Neural progenitor cell (in vitro differentiated cells): ENCODE data around the gene ECHDC1. TPM values are rescaled to one million over a fixed set of nuclear protein-coding genes. Genes with fewer than 3 reads are reported as not detected.

Experiments used
- DNase-seq: peaks from one replicate; pipeline ENCODE4 v3.0.0-alpha.2; 2016; ENCODE audit warnings: low spot score
- H2AFZ ChIP-seq: fragments of 200-600 bp; sonication (generic); replicated peaks from 2 replicates; pipeline ENCODE4 v1.6.1; 2016; ENCODE audit warnings: antibody characterized with exemption
- H3F3A ChIP-seq: fragments of 200-600 bp; sonication (generic); 2 replicates; pipeline ENCODE4 v1.6.1; 2016; ENCODE audit warnings: antibody characterized with exemption, low read depth
- H3K27ac ChIP-seq: fragments of 200-600 bp; sonication (generic); 2 replicates; pipeline ENCODE4 v1.5.1; 2016; ENCODE audit warnings: mild to moderate bottlenecking
- H3K27me3 ChIP-seq: fragments of 200-600 bp; sonication (generic); 2 replicates; pipeline ENCODE4 v1.6.1; 2016; ENCODE audit warnings: mild to moderate bottlenecking, moderate library complexity
- H3K36me3 ChIP-seq: fragments of 200-600 bp; sonication (generic); 2 replicates; pipeline ENCODE4 v1.5.1; 2016
- H3K4me1 ChIP-seq: fragments of 200-600 bp; sonication (generic); 2 replicates; pipeline ENCODE4 v1.6.1; 2016; ENCODE audit warnings: mixed run types
- H3K4me2 ChIP-seq: fragments of 200-600 bp; sonication (generic); 2 replicates; pipeline ENCODE4 v1.6.1; 2016
- H3K4me3 ChIP-seq: fragments of 200-600 bp; sonication (generic); 2 replicates; pipeline ENCODE4 v1.5.1; 2016
- H3K79me2 ChIP-seq: fragments of 200-600 bp; sonication (generic); 2 replicates; pipeline ENCODE4 v1.6.1; 2016; ENCODE audit warnings: low read depth
- H3K9ac ChIP-seq: fragments of 200-600 bp; sonication (generic); 2 replicates; pipeline ENCODE4 v1.6.1; 2016
- H3K9me3 ChIP-seq: fragments of 200-600 bp; sonication (generic); 2 replicates; pipeline ENCODE4 v1.5.1; 2016; ENCODE audit warnings: low read depth
- H4K20me1 ChIP-seq: fragments of 200-600 bp; sonication (generic); 2 replicates; pipeline ENCODE4 v1.6.1; 2016; ENCODE audit warnings: low read depth
- H3K27ac Mint-ChIP-seq: 3 replicates; pipeline ENCODE4 v1.8.0; 2021; ENCODE audit warnings: mixed read lengths
- H3K27me3 Mint-ChIP-seq: 2 replicates; pipeline ENCODE4 v1.8.0; 2022; ENCODE audit warnings: low read depth, mild to moderate bottlenecking, inconsistent platforms, moderate library complexity, mixed read lengths; ENCODE audit not compliant: insufficient read depth
- H3K36me3 Mint-ChIP-seq: 3 replicates; pipeline ENCODE4 v1.8.0; 2021; ENCODE audit warnings: mixed read lengths
- H3K4me1 Mint-ChIP-seq: 3 replicates; pipeline ENCODE4 v1.8.0; 2021; ENCODE audit warnings: mixed read lengths
- H3K4me3 Mint-ChIP-seq: 3 replicates; pipeline ENCODE4 v1.8.0; 2021; ENCODE audit warnings: mild to moderate bottlenecking, moderate library complexity, mixed read lengths
- H3K9me3 Mint-ChIP-seq: 3 replicates; pipeline ENCODE4 v1.8.0; 2020; ENCODE audit warnings: mixed read lengths
- EZH2 ChIP-seq: fragments of 200-600 bp; sonication (generic); IDR thresholded peaks from 2 replicates; pipeline ENCODE4 v1.6.1; 2017; ENCODE audit warnings: antibody characterized with exemption, mild to moderate bottlenecking, moderate library complexity
- EZH2phosphoT487 ChIP-seq: fragments of 200-600 bp; sonication (generic); IDR thresholded peaks from 2 replicates; pipeline ENCODE4 v1.6.1; 2017; ENCODE audit warnings: antibody characterized with exemption
- total RNA-seq: library from RNA; depleted of rRNA; stranded (reverse); fragments of >200 nt; gene quantifications from 2 replicates; pipeline ENCODE4 v1.2.3, GENCODE V29; 2015; ENCODE audit warnings: low replicate concordance
- TF ChIP-seq, protein P1 (sequence below): fragments of 200-600 bp; sonication (generic); IDR thresholded peaks from 2 replicates; pipeline ENCODE4 v1.5.1; 2017; ENCODE audit warnings: antibody characterized with exemption, mild to moderate bottlenecking

Gene ECHDC1
- total RNA-seq, 1 donor from 2014 or later = 81.9 TPM

DNA sequence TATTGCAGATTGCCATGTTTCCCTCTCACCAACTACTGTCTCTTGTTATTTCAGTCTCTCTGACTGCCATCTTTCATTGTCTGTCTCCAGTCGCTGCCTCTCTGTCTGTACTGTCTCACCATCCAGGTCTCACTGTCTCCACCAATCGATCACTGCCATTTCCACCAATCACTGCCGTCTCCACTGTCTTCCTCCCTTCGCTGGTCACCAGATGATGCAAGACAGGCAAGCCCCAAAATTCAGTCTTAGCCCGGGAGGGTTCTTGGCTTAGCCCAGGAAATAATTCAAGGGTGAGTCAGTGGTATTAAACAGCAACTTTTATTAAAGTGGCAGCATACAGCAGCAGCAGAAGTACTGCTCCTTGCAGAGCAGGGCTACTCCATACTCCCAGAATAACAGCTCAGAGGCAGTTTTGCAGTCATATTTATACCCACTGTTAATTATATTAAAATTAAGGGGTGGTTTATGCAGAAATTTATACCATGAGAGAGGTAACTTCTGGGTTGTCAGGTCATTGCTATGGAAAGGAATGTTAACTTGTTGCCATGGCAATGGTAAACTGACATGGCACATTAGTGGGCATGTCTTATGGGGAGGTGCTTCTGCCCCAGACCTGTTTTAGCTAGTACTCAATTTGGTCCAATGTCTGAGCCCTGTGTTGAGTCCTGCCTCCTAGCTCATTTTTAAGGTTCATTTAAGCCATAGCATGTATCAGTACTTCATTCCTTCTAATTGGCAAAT lies 23.0 kb upstream of the ECHDC1 start:
- Histone ChIP-seq H2AFZ (no peak overlapping the region), H3K27ac (no peak overlapping the region), H3K4me1 (no peaks in the 10 kb centered on the region), H3K9ac (no peak overlapping the region), H3K79me2 (no peaks in the 10 kb centered on the region), H3K9me3 (no peaks in the 10 kb centered on the region), H3F3A (no peaks in the 10 kb centered on the region), H3K4me3 (no peak overlapping the region), H3K36me3 (no peaks in the 10 kb centered on the region), H3K4me2 (no peak overlapping the region), H3K27me3 (no peaks in the 10 kb centered on the region), H4K20me1 (no peaks in the 10 kb centered on the region)
- H3K4me3 Mint-ChIP-seq = no peak overlapping the region
- H3K27ac Mint-ChIP-seq = peak overlapping the region; percentile 9
- H3K4me1 Mint-ChIP-seq = peaks cover 2% of the 10 kb centered on the region
- H3K36me3 Mint-ChIP-seq = peaks cover 40% of the 10 kb centered on the region
- DNase-seq = no peak
- H3K27me3 Mint-ChIP-seq = peaks cover 4% of the 10 kb centered on the region
- peaks cover 29% of the 10 kb centered on the region for H3K9me3 Mint-ChIP-seq
- TF ChIP-seq, protein P1, sequence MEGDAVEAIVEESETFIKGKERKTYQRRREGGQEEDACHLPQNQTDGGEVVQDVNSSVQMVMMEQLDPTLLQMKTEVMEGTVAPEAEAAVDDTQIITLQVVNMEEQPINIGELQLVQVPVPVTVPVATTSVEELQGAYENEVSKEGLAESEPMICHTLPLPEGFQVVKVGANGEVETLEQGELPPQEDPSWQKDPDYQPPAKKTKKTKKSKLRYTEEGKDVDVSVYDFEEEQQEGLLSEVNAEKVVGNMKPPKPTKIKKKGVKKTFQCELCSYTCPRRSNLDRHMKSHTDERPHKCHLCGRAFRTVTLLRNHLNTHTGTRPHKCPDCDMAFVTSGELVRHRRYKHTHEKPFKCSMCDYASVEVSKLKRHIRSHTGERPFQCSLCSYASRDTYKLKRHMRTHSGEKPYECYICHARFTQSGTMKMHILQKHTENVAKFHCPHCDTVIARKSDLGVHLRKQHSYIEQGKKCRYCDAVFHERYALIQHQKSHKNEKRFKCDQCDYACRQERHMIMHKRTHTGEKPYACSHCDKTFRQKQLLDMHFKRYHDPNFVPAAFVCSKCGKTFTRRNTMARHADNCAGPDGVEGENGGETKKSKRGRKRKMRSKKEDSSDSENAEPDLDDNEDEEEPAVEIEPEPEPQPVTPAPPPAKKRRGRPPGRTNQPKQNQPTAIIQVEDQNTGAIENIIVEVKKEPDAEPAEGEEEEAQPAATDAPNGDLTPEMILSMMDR = no peak
- TF ChIP-seq EZH2phosphoT487 (no peak), EZH2 (no peak)

DNA sequence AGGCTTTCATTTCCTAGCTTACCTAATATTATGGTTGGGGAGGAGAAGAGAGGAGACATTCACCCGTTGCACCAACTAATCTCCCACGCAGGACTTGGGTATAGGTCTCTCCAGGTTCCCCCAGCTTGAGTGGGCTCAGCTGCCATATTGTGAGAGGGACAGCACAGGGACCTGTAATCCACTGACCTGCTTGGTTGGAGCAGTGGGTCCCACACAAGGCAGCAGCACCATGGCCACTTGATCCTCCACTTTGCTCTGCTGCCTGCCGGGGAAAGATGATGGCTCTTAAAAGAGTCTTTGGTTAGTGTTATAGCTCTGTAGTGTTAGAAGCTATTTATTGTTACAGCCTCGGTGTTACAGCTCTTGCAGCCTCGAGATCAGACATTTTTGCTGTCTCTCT lies 22.5 kb upstream of the ECHDC1 start:
- peaks cover 28% of the 10 kb centered on the region for H3K9me3 Mint-ChIP-seq
- no peaks in the 10 kb centered on the region for H3K4me1 ChIP-seq
- peaks cover 2% of the 10 kb centered on the region for H3K4me1 Mint-ChIP-seq
- no peaks in the 10 kb centered on the region for H3F3A ChIP-seq
- TF ChIP-seq EZH2 = no peak
- TF ChIP-seq, protein P1 = no peak
- TF ChIP-seq EZH2phosphoT487 = no peak
- no peak overlapping the region for H3K4me3 ChIP-seq
- H3K27me3 ChIP-seq = no peaks in the 10 kb centered on the region
- no peak overlapping the region for H3K4me2 ChIP-seq
- no peak overlapping the region for H2AFZ ChIP-seq
- H3K9me3 ChIP-seq = no peaks in the 10 kb centered on the region
- H3K36me3 ChIP-seq = no peaks in the 10 kb centered on the region
- peak overlapping the region; percentile 9 for H3K27ac Mint-ChIP-seq
- no peaks in the 10 kb centered on the region for H4K20me1 ChIP-seq
- no peaks in the 10 kb centered on the region for H3K79me2 ChIP-seq
- no peak overlapping the region for H3K4me3 Mint-ChIP-seq
- H3K36me3 Mint-ChIP-seq = peaks cover 45% of the 10 kb centered on the region
- H3K9ac ChIP-seq = no peak overlapping the region
- peaks cover 4% of the 10 kb centered on the region for H3K27me3 Mint-ChIP-seq
- no peak for DNase-seq
- no peak overlapping the region for H3K27ac ChIP-seq

DNA sequence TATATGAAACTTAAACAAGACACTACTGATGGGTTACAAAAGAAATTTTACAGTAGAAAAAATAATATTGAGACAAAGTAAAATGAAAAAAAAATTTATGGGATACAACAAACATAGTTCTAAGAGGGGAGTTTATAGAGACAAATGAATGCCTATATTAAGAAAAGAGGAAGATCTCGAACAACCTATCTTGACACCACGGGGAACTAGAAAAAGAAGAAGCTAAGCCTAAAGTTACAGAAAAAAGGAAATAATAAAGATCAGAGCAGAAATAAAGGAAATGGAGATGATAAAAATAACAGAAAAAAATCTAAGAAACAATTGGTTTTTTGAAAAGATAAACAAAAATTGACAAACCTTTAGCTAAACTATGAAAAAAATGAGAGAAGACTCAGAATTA lies 9.1 kb upstream of the ECHDC1 start:
- no peak overlapping the region for H3K4me2 ChIP-seq
- Mint-ChIP-seq H3K27me3 (peaks cover 2% of the 10 kb centered on the region), H3K4me1 (no peaks in the 10 kb centered on the region), H3K27ac (no peak overlapping the region), H3K9me3 (peaks cover 73% of the 10 kb centered on the region), H3K4me3 (no peak overlapping the region), H3K36me3 (peaks cover 51% of the 10 kb centered on the region)
- H3K27ac ChIP-seq = no peak overlapping the region
- H3K9me3 ChIP-seq = peaks cover 7% of the 10 kb centered on the region
- no peaks in the 10 kb centered on the region for H3K27me3 ChIP-seq
- peaks cover 5% of the 10 kb centered on the region for H3K36me3 ChIP-seq
- H3K4me1 ChIP-seq = no peaks in the 10 kb centered on the region
- H2AFZ ChIP-seq = no peak overlapping the region
- peaks cover 7% of the 10 kb centered on the region for H3K79me2 ChIP-seq
- H3K9ac ChIP-seq = no peak overlapping the region
- DNase-seq = no peak
- H4K20me1 ChIP-seq = no peaks in the 10 kb centered on the region
- no peaks in the 10 kb centered on the region for H3F3A ChIP-seq
- no peak overlapping the region for H3K4me3 ChIP-seq
- TF ChIP-seq EZH2 (no peak), EZH2phosphoT487 (no peak)
- TF ChIP-seq, protein P1 = no peak
